ENCODE results near the gene BASP1.

- TF ChIP-seq ATF2 (IDR thresholded peaks at IDR 0.05; ENCODE audit: low read length): no peak
- TF ChIP-seq CTCF (IDR thresholded peaks at IDR 0.05 in 2 of 3, conservative IDR thresholded peaks at IDR 0.05 in 1 of 3; ENCODE audit: control insufficient read depth in 2 of 3, extremely low read depth in 1 of 3, insufficient read depth in 1 of 3, low read depth in 3 of 3, low read length in 3 of 3): no peak
- TF ChIP-seq ZBTB40 (IDR thresholded peaks at IDR 0.05; ENCODE audit: borderline replicate concordance): no peak
Measured at GRCh38 chr5:17219469-17219868, 2.0 kb downstream of the BASP1 start.
